Measurements from ENCODE around the gene DNAJC17.

GRCh38 chr15:40750885-40751284, 56.4 kb downstream of the DNAJC17 start:
- TF ChIP-seq CTCF (IDR thresholded peaks at IDR 0.05): no peak
- no peak for TF ChIP-seq EZH2 (IDR thresholded peaks at IDR 0.05)

Measured in neural progenitor cell (in vitro differentiated cells).